ES-I3 (cell line): Measurements from ENCODE around the gene ADARB1.

Experiments used
- H3K36me3 ChIP-seq: 2 replicates; pipeline ENCODE4 v1.6.1; 2013; ENCODE audit warnings: mild to moderate bottlenecking, low read length, control low read depth, moderate library complexity; ENCODE audit not compliant: insufficient read depth
- H3K4me1 ChIP-seq: 2 replicates; pipeline ENCODE4 v1.6.1; 2013; ENCODE audit warnings: mild to moderate bottlenecking, control low read depth, low read length; ENCODE audit not compliant: insufficient read depth
- H3K9ac ChIP-seq: 2 replicates; pipeline ENCODE4 v1.6.1; 2013; ENCODE audit warnings: low read depth, mild to moderate bottlenecking, low read length, moderate library complexity
- H3K9me3 ChIP-seq: 2 replicates; pipeline ENCODE4 v1.6.1; 2013; ENCODE audit warnings: mild to moderate bottlenecking, low read length, moderate library complexity; ENCODE audit not compliant: control insufficient read depth, insufficient read depth

The ADARB1 gene

GRCh38 chr21:45160198-45160597 lies 85.8 kb downstream of the ADARB1 start:
- Histone ChIP-seq H3K36me3 (no peaks in the 10 kb centered on the region), H3K4me1 (no peaks in the 10 kb centered on the region), H3K9me3 (no peaks in the 10 kb centered on the region), H3K9ac (no peak overlapping the region)

- H3K36me3 ChIP-seq, result no peaks in the 10 kb centered on the region
- no peaks in the 10 kb centered on the region for H3K9me3 ChIP-seq
- H3K4me1 ChIP-seq, result no peaks in the 10 kb centered on the region
- no peak overlapping the region for H3K9ac ChIP-seq
Measured at GRCh38 chr21:45161038-45161945, 86.9 kb downstream of the ADARB1 start.

- no peaks in the 10 kb centered on the region for H3K4me1 ChIP-seq
- H3K36me3 ChIP-seq, result no peaks in the 10 kb centered on the region
- no peak overlapping the region for H3K9ac ChIP-seq
- H3K9me3 ChIP-seq, result no peaks in the 10 kb centered on the region
Measured at GRCh38 chr21:45162115-45162514, 87.7 kb downstream of the ADARB1 start.

GRCh38 chr21:45162809-45163208 lies 88.4 kb downstream of the ADARB1 start:
- H3K9ac ChIP-seq, result no peak overlapping the region
- H3K4me1 ChIP-seq, result no peaks in the 10 kb centered on the region
- H3K36me3 ChIP-seq, result no peaks in the 10 kb centered on the region
- no peaks in the 10 kb centered on the region for H3K9me3 ChIP-seq

- Histone ChIP-seq H3K9me3 (no peaks in the 10 kb centered on the region), H3K9ac (no peak overlapping the region), H3K36me3 (no peaks in the 10 kb centered on the region), H3K4me1 (no peaks in the 10 kb centered on the region)
Measured at GRCh38 chr21:45163413-45164123, 89.2 kb downstream of the ADARB1 start.

GRCh38 chr21:45164124-45164511 lies 89.7 kb downstream of the ADARB1 start:
- no peak overlapping the region for H3K9ac ChIP-seq
- no peaks in the 10 kb centered on the region for H3K4me1 ChIP-seq
- no peaks in the 10 kb centered on the region for H3K9me3 ChIP-seq
- H3K36me3 ChIP-seq, result no peaks in the 10 kb centered on the region

GRCh38 chr21:45164838-45165237 lies 90.5 kb downstream of the ADARB1 start:
- Histone ChIP-seq H3K36me3 (no peaks in the 10 kb centered on the region), H3K9me3 (no peaks in the 10 kb centered on the region), H3K9ac (no peak overlapping the region), H3K4me1 (no peaks in the 10 kb centered on the region)

- H3K9ac ChIP-seq, result no peak overlapping the region
- H3K4me1 ChIP-seq, result no peaks in the 10 kb centered on the region
- H3K36me3 ChIP-seq, result no peaks in the 10 kb centered on the region
- H3K9me3 ChIP-seq, result no peaks in the 10 kb centered on the region
Measured at GRCh38 chr21:45166931-45167330, 92.6 kb downstream of the ADARB1 start.

GRCh38 chr21:45167796-45168222 lies 93.4 kb downstream of the ADARB1 start:
- H3K36me3 ChIP-seq, result no peaks in the 10 kb centered on the region
- no peak overlapping the region for H3K9ac ChIP-seq
- H3K9me3 ChIP-seq, result no peaks in the 10 kb centered on the region
- H3K4me1 ChIP-seq, result no peaks in the 10 kb centered on the region

- Histone ChIP-seq H3K9me3 (no peaks in the 10 kb centered on the region), H3K9ac (no peak overlapping the region), H3K4me1 (no peaks in the 10 kb centered on the region), H3K36me3 (no peaks in the 10 kb centered on the region)
Measured at GRCh38 chr21:45168522-45168921, 94.1 kb downstream of the ADARB1 start.

- no peaks in the 10 kb centered on the region for H3K4me1 ChIP-seq
- H3K9ac ChIP-seq, result no peak overlapping the region
- no peaks in the 10 kb centered on the region for H3K36me3 ChIP-seq
- H3K9me3 ChIP-seq, result no peaks in the 10 kb centered on the region
Measured at GRCh38 chr21:45169001-45169400, 94.6 kb downstream of the ADARB1 start.

GRCh38 chr21:45169682-45170081 lies 95.3 kb downstream of the ADARB1 start:
- Histone ChIP-seq H3K4me1 (no peaks in the 10 kb centered on the region), H3K36me3 (no peaks in the 10 kb centered on the region), H3K9ac (no peak overlapping the region), H3K9me3 (no peaks in the 10 kb centered on the region)

- Histone ChIP-seq H3K4me1 (no peaks in the 10 kb centered on the region), H3K9ac (no peak overlapping the region), H3K9me3 (no peaks in the 10 kb centered on the region), H3K36me3 (no peaks in the 10 kb centered on the region)
Measured at GRCh38 chr21:45170987-45171386, 96.6 kb downstream of the ADARB1 start.

- Histone ChIP-seq H3K4me1 (no peaks in the 10 kb centered on the region), H3K9ac (no peak overlapping the region), H3K9me3 (no peaks in the 10 kb centered on the region), H3K36me3 (no peaks in the 10 kb centered on the region)
Measured at GRCh38 chr21:45172420-45172819, 98.0 kb downstream of the ADARB1 start.
